KOPT-K1 (cell line): ENCODE measurements around the gene CHST3.
A peak's percentile ranks its signal among the peaks of the same experiment; 100 is the strongest.
"Not testable (repeated sequence)": the region's sequence is repeated elsewhere in the genome, so short reads cannot be mapped to it uniquely, and the experiment has no call there.

Experiments used
- H3K27ac ChIP-seq: fragments of 200-600 bp; sonication (generic); 2 replicates; pipeline ENCODE4 v1.5.1; 2016; ENCODE audit warnings: antibody characterized with exemption, mild to moderate bottlenecking, low read depth, low read length; ENCODE audit not compliant: poor library complexity, severe bottlenecking
- H3K36me3 ChIP-seq: fragments of 200-600 bp; sonication (generic); 2 replicates; pipeline ENCODE4 v1.5.1; 2017; ENCODE audit warnings: antibody characterized with exemption, mild to moderate bottlenecking, low read length, moderate library complexity; ENCODE audit not compliant: insufficient read depth
- H3K9me3 ChIP-seq: fragments of 200-600 bp; sonication (generic); 2 replicates; pipeline ENCODE4 v1.5.1; 2017; ENCODE audit warnings: antibody characterized with exemption, low read length, mild to moderate bottlenecking; ENCODE audit not compliant: insufficient read depth, poor library complexity, severe bottlenecking

The CHST3 gene

GRCh38 chr10:71964743-71965515, 734 bp downstream of the CHST3 start:
- no peaks in the 10 kb centered on the region for H3K36me3 ChIP-seq
- no peaks in the 10 kb centered on the region for H3K9me3 ChIP-seq
- no peak overlapping the region for H3K27ac ChIP-seq

- Histone ChIP-seq H3K36me3 (no peaks in the 10 kb centered on the region), H3K27ac (no peak overlapping the region), H3K9me3 (no peaks in the 10 kb centered on the region)
Observed at GRCh38 chr10:71965623-71966022, 1.4 kb downstream of the CHST3 start.

- no peaks in the 10 kb centered on the region for H3K36me3 ChIP-seq
- no peaks in the 10 kb centered on the region for H3K9me3 ChIP-seq
- H3K27ac ChIP-seq = no peak overlapping the region
Observed at GRCh38 chr10:71966046-71967004, 2.1 kb downstream of the CHST3 start.

DNA sequence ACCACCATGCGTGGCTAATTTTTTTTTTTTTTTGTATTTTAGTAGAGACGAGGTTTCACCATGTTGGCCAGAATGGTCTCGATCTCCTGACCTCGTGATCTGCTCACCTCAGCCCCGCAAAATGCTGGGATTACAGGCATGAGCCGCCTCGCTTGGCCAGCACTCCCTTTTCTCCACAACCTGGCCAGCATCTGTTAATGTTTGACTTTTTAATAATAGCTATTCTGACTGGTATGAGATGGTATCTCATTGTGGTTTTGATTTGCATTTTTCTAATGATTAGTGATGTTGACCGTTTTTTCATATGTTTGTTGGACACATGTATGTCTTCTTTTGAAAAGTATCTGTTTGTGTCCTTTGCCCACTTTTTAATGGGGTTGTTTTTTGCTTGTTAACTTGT, 3.8 kb downstream of the CHST3 start:
- H3K9me3 ChIP-seq, H3K27ac ChIP-seq, H3K36me3 ChIP-seq: not testable (repeated sequence)

DNA sequence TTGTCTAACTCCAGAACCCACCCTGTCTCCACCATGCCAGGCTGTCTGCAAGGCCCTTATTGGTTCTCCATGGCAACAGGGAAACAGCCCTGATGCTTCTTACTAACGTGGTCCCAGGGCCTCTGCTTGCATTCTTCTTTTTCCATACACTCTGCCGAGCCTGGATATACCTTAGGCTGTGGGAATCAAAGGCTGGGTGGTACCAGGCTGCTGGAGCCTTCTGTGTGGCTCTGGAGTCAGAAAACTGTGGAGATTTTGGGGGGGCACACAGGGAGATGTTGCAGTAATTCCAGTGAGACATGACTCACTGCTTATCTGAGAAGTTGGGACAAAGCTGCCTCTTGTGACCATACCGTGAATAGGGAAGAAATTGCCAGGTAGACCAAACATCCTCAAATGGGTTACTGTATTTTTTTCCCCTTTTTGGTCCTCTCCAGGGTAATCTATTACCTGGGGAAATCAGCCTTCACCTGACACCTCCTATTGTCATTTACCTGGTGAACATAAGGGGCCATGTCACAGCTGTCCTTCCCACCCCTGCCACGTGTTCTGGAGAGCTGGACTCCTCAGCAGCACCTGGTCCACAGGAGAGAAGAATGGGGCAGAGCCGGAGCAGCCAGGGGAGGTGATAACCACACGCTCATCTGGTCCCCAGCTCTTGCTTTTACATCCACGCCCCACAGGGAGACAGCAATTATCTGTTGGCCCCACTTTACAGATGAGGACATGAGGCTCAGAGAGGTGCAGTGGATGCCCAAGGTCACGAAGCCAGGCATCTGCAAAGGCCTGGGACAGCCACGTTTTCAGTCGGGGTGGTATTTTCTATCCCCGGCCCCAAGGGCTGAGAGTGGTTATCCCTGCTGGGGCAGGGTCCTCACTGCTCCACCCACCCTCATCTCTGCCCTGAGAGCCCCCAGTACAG, 4.6 kb downstream of the CHST3 start:
- no peak overlapping the region for H3K27ac ChIP-seq
- H3K9me3 ChIP-seq = no peaks in the 10 kb centered on the region
- no peaks in the 10 kb centered on the region for H3K36me3 ChIP-seq

- Histone ChIP-seq H3K36me3 (no peaks in the 10 kb centered on the region), H3K27ac (no peak overlapping the region), H3K9me3 (no peaks in the 10 kb centered on the region)
Observed at GRCh38 chr10:71969929-71970328, 5.7 kb downstream of the CHST3 start.

DNA sequence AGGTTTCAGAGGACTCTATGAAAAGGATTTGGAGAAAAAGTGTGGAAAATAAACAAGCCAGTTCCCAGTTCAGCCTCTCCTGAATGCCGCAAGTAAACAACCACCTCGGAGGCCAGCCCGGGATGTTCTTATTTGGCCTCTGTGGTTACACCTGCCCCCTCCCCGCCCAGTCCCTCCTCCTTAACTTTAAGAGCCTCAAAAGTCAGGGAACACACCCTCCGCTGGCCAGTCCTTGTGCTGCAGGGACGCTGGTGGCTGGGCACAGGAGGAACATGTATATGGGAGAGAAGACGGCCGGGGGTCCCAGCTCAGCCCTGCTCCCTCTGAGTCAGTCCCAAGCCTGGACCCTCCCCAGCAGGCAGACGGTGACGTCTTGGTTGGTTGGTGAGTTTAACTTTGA, 6.1 kb downstream of the CHST3 start:
- no peaks in the 10 kb centered on the region for H3K36me3 ChIP-seq
- H3K27ac ChIP-seq = no peak overlapping the region
- no peaks in the 10 kb centered on the region for H3K9me3 ChIP-seq

- Histone ChIP-seq H3K27ac (no peak overlapping the region), H3K36me3 (no peaks in the 10 kb centered on the region), H3K9me3 (no peaks in the 10 kb centered on the region)
Observed at GRCh38 chr10:71970869-71971268, 6.7 kb downstream of the CHST3 start.

DNA sequence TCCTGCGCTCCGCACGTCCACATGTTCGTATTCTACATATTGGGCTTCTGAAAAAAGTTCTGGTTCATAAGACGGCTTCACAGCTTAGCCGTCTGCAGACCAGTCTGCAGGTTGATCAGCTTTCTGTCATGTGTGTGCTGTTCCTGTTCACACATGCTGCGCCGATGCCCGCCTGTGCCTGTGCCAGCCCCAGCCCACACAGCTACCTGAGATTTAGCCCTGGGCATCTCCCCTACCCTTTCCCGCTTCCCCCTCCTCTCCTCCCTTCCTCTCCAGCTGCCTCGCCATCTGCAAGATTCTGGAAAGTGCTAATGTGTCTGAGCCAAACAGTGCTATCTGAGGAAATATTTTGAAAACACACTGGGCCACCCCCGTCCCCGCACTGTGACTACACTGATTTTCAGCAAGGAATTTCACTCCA, 7.1 kb downstream of the CHST3 start:
- Histone ChIP-seq H3K27ac (no peak overlapping the region), H3K9me3 (no peaks in the 10 kb centered on the region)

GRCh38 chr10:71971769-71972555, 7.8 kb downstream of the CHST3 start:
- Histone ChIP-seq H3K27ac (no peak overlapping the region), H3K36me3 (no peaks in the 10 kb centered on the region), H3K9me3 (no peaks in the 10 kb centered on the region)

More for the DNA sequence above, 7.1 kb downstream of the CHST3 start:
- no peaks in the 10 kb centered on the region for H3K36me3 ChIP-seq

DNA sequence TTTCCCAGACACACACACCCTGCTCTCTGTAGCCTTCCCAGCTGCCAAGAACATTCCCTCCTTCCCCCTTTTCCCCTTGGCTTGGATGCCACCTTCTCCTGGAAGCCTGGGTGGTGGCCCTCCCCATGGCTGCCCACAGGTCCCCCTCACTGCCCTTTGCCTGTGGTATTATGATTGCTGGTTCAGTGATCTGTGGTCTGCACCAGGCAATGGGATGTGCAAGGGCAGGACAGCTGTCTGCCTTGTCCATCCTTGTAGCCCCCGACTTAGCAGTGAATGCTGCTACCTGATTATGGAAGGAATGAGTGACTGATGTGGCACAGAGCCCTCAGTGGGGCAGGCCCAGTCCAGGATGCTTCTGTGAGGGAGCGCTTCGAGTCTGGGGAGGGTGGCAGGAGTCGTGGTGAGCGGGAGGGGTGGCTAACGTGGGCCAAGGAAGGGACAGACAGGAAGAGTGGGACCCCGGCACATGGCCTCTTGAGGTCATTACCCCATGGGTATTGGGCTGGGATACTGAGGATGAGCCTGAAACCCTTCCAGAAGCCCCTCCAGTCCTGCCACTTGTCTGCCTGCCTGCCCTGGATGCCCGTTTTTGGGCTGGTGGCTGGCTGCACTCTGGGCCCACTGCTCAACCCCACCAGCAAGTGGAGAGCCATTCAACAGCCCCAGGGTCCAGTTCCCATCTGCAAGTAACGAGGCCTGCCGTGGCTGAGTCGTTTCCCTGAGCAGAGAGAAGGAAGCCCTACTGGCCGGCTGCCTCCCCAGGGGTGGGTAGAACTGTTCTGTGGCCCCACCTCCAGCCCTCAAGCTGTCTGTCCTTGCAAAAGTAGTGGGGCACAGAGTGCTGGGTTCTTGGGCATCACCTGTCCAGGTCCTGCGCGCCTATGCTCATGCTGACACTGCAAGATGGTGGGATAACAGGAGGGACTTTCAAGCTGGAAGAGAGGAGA, 8.8 kb downstream of the CHST3 start:
- Histone ChIP-seq H3K36me3 (no peaks in the 10 kb centered on the region), H3K9me3 (no peaks in the 10 kb centered on the region), H3K27ac (no peak overlapping the region)

DNA sequence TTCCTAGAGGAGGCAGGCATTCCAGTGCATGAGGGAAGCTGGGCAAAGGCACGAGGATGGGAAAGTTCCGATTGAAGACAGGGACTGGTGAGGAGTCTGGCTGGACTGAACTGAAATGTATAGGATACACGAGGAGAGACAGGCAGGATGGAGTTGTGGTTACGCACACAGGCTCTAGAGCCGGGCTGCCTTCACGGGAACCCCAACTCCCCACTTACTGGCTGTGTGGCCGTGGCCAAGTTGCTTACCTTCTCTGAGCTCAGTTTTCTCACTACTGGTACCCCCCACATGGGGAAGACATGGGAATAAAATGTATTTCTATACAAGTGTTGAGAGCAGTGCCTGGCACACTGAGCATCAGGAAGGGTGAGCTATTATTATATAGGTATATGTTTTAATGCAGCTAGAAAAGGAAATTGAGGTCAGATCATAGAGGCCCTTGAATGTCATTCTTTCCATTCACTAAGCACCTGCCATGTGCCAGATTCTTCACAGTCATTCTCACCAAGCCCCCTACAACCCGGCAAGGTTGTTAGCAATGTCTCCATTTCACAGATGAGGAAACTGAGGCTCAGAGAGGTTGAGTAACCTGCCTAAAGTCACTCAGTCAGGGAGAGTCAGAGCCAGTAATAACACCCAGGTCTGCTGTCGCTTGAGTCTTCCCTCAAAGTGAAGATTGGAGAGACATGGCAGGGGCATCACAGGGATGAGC, 9.7 kb downstream of the CHST3 start:
- Histone ChIP-seq H3K36me3 (no peaks in the 10 kb centered on the region), H3K27ac (peak overlapping the region; percentile 17), H3K9me3 (no peaks in the 10 kb centered on the region)
